Breast epithelium (tissue), 4 donors: ENCODE measurements around the gene FBXL4. TPM values are rescaled to one million over a fixed set of nuclear protein-coding genes. Genes with fewer than 3 reads are reported as not detected.

Experiments used
- DNase-seq, 2 donors: peaks; one replicate each; pipeline ENCODE4 v3.0.0-alpha.2; 2019; ENCODE audit warnings: low spot score in 2 of 2
- H3K27ac ChIP-seq, 2 donors: fragments of 200-600 bp; sonication (generic) in 1 of 2; one replicate each; pipeline ENCODE4 v1.5.1; 2016 to 2019; ENCODE audit warnings: mild to moderate bottlenecking in 1 of 2
- H3K27me3 ChIP-seq, 2 donors: fragments of 200-600 bp; sonication (generic) in 1 of 2; one replicate each; pipeline versions ENCODE4 v1.5.1 to v1.6.0; 2017 to 2019; ENCODE audit warnings: control low read depth in 1 of 2, mild to moderate bottlenecking in 1 of 2
- H3K36me3 ChIP-seq: fragments of 200-600 bp; one replicate; pipeline ENCODE4 v1.5.1; 2019
- H3K4me1 ChIP-seq, 2 donors: fragments of 200-600 bp; sonication (generic); one replicate each; pipeline ENCODE4 v1.5.1; 2016 to 2019; ENCODE audit warnings: control low read depth in 1 of 2
- H3K4me3 ChIP-seq, 3 donors: fragments of 200-600 bp; sonication (generic); 1 replicate in 2 of 3; 2 replicates in 1 of 3; pipeline ENCODE4 v1.5.1; 2016 to 2019; ENCODE audit warnings: mild to moderate bottlenecking in 3 of 3, moderate library complexity in 2 of 3
- H3K9me3 ChIP-seq, 2 donors: fragments of 200-600 bp; sonication (generic) in 1 of 2; one replicate each; pipeline ENCODE4 v1.5.1; 2016 to 2019; ENCODE audit warnings: control low read depth in 1 of 2
- POLR2A ChIP-seq: fragments of 450-650 bp; IDR thresholded peaks from one replicate; pipeline ENCODE4 v1.6.1; 2016; ENCODE audit warnings: antibody characterized with exemption, mild to moderate bottlenecking, moderate library complexity
- POLR2AphosphoS5 ChIP-seq, 3 donors: sonication (generic); formaldehyde crosslinking; IDR thresholded peaks; one replicate each; pipeline ENCODE4 v1.6.1; 2017; ENCODE audit warnings: antibody characterized with exemption in 3 of 3
- intact Hi-C: fragments of 100-400 bp; cut with DNase I; formaldehyde crosslinking; loops from one replicate; pipeline ENCODE4 v1.15.1; 2023; ENCODE audit warnings: low total_unique reads
- total RNA-seq, 3 donors: library from RNA; depleted of rRNA; stranded (reverse); fragments of >200 nt; gene quantifications; one replicate each; pipeline ENCODE4 v1.1.0, GENCODE V29; 2016
- TF ChIP-seq, protein P1 (sequence below), 3 donors: fragments of 450-650 bp; IDR thresholded peaks; one replicate each; pipeline ENCODE4 v1.5.1; 2016 to 2017; ENCODE audit warnings: antibody characterized with exemption in 3 of 3, mild to moderate bottlenecking in 3 of 3, moderate library complexity in 3 of 3

FBXL4 gene
- total RNA-seq, 3 donors from 2014 or later: 20.6 to 39.4 (median 21.6) TPM

DNA sequence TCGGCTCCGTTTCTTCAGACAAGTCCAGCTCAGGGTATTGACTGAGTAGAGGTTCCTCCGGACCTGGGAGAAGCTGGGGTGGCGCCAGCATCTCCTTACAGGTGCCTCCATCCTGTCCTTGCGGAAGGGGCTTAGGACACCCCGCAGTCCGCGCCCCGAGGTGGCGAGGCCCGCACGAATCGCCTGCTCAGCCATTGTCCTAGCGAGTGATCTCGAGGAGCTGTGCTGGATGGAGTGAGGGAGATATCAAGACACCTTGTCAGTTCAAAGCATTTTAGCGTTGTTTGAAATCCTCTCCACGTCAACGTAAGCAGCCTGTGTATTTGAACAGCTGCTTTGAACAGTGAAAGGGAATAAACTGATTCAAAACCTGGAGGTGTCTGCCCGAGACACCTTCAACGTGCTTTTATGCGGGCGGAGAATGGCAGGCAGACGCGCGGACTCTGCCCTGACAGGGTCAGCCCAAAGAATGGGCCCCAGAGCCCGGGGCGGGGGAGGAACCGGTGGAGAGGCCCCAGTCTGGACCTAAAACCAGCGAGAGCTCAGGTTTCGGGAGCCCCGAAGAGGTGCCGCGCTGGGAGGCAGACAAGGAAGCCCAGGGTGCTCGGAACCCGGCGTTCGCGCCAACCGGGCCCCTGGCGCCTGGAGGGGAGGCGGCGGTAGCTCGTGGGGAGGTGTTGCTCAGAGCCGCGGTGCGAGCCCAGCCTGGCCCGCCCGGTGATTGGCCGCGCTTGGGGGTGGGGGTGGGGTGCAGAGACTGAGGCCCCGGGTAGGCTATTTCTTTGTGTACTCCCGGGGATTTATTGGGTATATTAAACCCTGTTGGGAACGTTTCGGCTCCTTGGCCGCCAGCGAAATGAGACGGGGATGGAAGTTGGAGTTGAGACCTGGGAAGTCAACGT lies 116.4 kb downstream of the FBXL4 start:
- H3K4me3 ChIP-seq: peak overlapping the region in 1 of 3 donors; percentile 74
- H3K4me1 ChIP-seq: peaks cover 19 to 21% of the 10 kb centered on the region in 2 donors
- H3K9me3 ChIP-seq: no peaks in the 10 kb centered on the region
- no peaks in the 10 kb centered on the region for H3K36me3 ChIP-seq
- intact Hi-C loops: no loop called here
- no peak for TF ChIP-seq POLR2AphosphoS5 (IDR thresholded peaks at IDR 0.05)
- TF ChIP-seq, protein P1, sequence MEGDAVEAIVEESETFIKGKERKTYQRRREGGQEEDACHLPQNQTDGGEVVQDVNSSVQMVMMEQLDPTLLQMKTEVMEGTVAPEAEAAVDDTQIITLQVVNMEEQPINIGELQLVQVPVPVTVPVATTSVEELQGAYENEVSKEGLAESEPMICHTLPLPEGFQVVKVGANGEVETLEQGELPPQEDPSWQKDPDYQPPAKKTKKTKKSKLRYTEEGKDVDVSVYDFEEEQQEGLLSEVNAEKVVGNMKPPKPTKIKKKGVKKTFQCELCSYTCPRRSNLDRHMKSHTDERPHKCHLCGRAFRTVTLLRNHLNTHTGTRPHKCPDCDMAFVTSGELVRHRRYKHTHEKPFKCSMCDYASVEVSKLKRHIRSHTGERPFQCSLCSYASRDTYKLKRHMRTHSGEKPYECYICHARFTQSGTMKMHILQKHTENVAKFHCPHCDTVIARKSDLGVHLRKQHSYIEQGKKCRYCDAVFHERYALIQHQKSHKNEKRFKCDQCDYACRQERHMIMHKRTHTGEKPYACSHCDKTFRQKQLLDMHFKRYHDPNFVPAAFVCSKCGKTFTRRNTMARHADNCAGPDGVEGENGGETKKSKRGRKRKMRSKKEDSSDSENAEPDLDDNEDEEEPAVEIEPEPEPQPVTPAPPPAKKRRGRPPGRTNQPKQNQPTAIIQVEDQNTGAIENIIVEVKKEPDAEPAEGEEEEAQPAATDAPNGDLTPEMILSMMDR (IDR thresholded peaks at IDR 0.05): no peak
- TF ChIP-seq POLR2A: no peak
- no peak overlapping the region for H3K27ac ChIP-seq
- DNase-seq: no peak
- H3K27me3 ChIP-seq: peaks cover 18 to 97% of the 10 kb centered on the region in 2 donors

GRCh38 chr6:98830146-98830545 lies 117.6 kb downstream of the FBXL4 start:
- TF ChIP-seq, protein P1 (IDR thresholded peaks at IDR 0.05): no peak
- no peak for TF ChIP-seq POLR2A
- no peak for TF ChIP-seq POLR2AphosphoS5 (IDR thresholded peaks at IDR 0.05)
- intact Hi-C loops: no loop called here
- Histone ChIP-seq H3K4me3 (no peak overlapping the region), H3K4me1 (peaks cover 12 to 15% of the 10 kb centered on the region in 2 donors), H3K27me3 (peaks cover 14 to 97% of the 10 kb centered on the region in 2 donors), H3K36me3 (no peaks in the 10 kb centered on the region), H3K27ac (no peak overlapping the region), H3K9me3 (no peaks in the 10 kb centered on the region)
- DNase-seq: no peak

DNA sequence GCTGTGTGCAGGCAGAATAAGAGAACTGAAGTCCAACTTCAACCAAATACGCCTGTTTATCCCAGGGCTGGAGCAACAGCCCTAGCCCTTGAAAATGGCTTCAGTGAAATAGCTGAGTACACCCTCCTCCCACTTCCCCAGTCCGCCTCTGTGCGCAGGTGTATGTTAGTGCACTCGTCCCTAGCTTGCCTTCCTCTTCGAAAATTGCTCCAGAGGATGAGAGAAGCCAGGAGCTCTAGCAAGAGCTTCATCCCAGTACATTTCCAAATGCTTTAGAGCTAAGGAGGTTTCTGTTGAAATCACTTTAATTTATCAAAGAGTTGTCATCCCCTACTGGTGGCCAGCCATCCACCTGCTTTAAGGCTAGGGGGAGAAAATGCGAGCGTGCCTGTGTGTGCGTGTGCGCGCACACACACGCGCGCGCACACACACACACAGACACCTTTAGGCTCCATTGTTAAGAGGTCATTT lies 118.8 kb downstream of the FBXL4 start:
- intact Hi-C loops: no loop called here
- H3K4me1 ChIP-seq: peaks cover 12 to 14% of the 10 kb centered on the region in 2 donors
- TF ChIP-seq POLR2A (no peak), POLR2AphosphoS5 (IDR thresholded peaks at IDR 0.05) (no peak)
- TF ChIP-seq, protein P1 (IDR thresholded peaks at IDR 0.05): no peak

DNA sequence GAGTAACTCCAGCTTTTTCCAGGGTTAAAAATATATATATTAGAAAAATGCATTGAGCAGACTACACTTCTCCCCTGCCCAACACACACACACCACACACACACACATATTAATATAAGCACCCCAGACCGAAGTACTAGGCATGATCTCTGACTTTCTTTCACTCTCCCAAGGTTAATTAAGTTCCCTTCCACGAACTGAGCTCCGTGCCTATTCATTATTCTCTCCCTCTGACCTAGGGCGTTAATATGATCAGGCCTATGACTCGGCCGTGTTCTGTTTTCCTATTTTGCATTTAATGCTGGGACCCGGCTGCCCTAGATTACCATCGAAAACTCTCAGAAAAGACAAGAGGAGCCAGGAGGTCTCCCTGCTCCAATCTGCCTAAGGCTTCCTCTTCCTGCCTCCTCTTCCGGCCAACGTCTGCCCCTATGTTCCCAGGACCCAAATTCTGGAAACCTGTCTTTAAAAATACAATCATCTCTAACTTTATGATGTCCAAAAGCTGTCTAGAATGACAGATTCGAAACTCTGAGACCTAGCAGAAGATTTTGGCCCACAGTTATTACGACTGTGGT lies 119.4 kb downstream of the FBXL4 start:
- peaks cover 19 to 99% of the 10 kb centered on the region in 2 donors for H3K27me3 ChIP-seq
- no peaks in the 10 kb centered on the region for H3K36me3 ChIP-seq
- H3K27ac ChIP-seq: no peak overlapping the region
- no peak overlapping the region for H3K4me3 ChIP-seq
- intact Hi-C loops: no loop called here
- no peak for DNase-seq
- H3K4me1 ChIP-seq: peaks cover 12 to 14% of the 10 kb centered on the region in 2 donors
- TF ChIP-seq POLR2A: no peak
- no peak for TF ChIP-seq POLR2AphosphoS5 (IDR thresholded peaks at IDR 0.05)
- TF ChIP-seq, protein P1 (IDR thresholded peaks at IDR 0.05): no peak
- H3K9me3 ChIP-seq: no peaks in the 10 kb centered on the region

More for the DNA sequence above, 118.8 kb downstream of the FBXL4 start:
- H3K9me3 ChIP-seq: no peaks in the 10 kb centered on the region
- H3K4me3 ChIP-seq: no peak overlapping the region
- H3K27ac ChIP-seq: no peak overlapping the region
- H3K27me3 ChIP-seq: peaks cover 19 to 99% of the 10 kb centered on the region in 2 donors
- no peaks in the 10 kb centered on the region for H3K36me3 ChIP-seq
- DNase-seq: no peak
